Left hindlimb (tissue), 1 donor: ENCODE measurements around the gene SIGLEC7.

ENCODE experiments used
- DNase-seq: peaks from one replicate; pipeline ENCODE4 v3.0.0-alpha.2; 2018

The SIGLEC7 gene

GRCh38 chr19:51169283-51169918, 27.3 kb downstream of the SIGLEC7 start:
- peak; percentile 45 for DNase-seq

GRCh38 chr19:51172223-51172622, 30.1 kb downstream of the SIGLEC7 start:
- no peak for DNase-seq

DNA sequence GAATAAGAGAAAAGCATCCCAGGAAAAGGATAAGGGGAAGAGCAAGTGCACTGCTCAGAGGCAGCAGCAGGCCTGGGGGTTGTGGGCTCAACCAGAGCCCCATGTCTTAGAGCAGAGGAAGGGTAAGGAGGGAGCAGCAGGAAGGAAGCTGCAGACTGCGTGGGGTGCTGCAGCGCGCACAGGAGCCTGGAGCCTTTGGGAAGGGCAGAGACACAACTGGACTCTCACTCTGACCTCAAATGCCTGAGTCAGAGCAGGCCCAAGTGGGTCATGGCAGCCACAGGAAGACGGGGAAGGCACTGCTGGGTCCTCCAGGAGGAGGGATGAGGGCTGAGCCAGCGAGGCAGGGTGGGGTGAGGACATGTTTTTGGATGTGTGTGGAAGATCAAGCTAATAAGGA, 31.6 kb downstream of the SIGLEC7 start:
- DNase-seq: no peak

DNA sequence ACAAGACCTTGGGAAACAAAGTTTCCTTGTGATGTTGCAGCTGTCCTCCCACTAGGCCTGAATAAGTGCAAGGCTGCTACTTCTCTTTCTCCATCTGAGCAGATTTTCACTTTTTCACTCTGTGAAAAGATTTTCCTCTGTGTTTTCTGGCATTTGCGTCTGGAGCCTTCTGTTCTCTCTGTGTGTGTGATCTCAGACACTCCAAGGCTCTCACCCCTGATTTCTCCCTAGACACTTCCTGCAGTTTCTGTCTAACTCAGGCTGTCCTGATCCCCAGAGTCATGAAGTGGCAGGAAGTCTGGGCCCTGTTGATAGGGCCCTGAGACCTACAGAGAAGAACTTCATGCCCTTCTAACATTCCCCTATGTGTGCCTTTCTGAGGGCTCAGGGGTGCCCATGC, 37.2 kb downstream of the SIGLEC7 start:
- DNase-seq: no peak

- DNase-seq: no peak
Measured at GRCh38 chr19:51181377-51181912, 39.3 kb downstream of the SIGLEC7 start.

GRCh38 chr19:51181913-51182419, 39.9 kb downstream of the SIGLEC7 start:
- DNase-seq: no peak

DNA sequence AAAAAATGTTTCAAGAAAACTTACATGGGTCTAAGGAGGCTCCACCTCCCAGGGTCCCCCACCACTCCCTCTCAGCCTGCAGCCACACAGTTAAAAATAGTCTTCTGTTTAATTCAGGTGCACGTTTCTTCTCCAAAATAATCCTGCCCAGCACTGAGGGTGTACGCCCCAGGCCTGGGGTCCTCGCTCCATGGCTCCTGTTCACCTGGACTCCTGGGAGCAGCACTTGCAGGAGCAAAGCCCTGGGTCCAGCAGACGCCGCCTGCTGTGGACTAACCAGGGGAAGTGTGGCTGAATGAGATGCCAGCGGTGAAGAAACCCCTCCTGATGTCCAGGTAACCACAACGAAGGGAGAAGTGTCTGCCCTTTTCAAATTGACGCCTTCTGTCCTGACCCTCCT, 41.5 kb downstream of the SIGLEC7 start:
- DNase-seq: no peak

- DNase-seq: no peak
Measured at GRCh38 chr19:51185069-51185867, 43.2 kb downstream of the SIGLEC7 start.

DNA sequence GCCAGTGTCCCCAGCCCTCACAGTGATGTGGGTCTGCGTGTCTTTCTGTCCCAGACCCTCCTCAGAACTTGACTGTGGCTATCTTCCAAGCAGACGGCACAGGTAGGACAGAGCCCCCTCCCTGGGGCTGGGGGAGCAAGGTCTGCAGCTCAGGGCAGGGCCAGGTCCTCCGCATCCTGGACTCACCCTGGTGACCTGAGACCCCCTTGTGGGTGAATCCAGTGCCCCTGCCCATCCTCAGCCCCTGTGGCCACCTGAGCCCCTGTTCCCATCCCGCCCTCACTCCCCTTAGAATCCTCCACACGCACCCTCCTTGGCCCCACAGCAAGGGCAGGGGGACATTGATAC, 43.7 kb downstream of the SIGLEC7 start:
- DNase-seq: no peak

DNA sequence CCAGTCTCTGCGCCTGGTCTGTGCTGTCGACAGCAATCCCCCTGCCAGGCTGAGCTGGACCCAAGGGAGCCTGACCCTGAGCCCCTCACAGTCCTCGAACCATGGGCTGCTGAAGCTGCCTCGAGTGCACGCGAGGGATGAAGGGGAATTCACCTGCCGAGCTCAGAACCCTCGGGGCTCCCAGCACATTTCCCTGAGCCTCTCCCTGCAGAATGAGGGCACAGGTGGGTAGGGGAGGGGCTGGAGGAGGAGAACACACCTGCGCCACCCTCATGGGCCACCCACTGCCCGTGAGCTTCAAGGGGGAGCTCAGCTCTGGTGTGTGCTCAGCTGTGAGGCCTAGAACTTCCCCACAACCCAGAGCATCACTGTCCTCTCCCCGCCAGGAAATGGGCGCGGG, 44.2 kb downstream of the SIGLEC7 start:
- DNase-seq: no peak

DNA sequence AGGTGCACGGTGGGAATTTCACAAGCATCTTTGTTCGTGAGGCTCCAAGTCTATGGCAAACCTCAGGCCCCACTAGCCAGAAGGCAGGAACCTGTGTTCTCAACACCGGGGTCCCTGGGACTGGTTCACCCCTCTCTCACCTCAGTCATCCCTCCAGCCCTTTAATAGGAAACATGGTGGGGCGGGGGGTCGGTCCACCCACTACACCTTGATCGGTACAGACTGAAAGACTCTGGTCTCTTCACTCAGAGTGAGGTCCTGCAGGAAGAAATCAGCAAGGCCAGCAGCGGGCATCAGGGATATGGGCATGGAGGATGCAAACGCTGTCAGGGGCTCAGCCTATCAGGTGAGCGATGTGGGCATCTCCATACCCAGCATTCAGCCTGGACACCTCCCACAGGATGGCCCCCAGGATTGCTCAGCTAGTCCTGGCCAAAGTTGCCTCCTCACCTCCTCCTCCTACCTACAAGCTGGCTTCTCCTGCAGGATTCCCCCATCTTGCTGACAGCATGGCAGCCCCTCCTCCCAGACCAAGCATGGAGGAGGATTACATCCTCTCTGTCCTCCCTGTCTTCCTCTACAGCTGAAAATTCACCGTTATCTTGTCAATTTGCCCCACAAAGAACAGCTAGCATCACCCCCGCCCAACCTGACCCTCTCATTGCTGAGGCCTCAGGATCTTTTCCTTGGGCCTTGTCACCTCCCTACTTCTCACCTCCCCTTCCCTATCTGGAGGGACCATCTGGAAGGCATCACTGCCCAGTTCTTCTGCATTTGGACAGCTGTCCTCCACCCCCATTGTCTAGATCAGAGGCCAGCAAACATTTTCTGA, 45.5 kb downstream of the SIGLEC7 start:
- no peak for DNase-seq

DNA sequence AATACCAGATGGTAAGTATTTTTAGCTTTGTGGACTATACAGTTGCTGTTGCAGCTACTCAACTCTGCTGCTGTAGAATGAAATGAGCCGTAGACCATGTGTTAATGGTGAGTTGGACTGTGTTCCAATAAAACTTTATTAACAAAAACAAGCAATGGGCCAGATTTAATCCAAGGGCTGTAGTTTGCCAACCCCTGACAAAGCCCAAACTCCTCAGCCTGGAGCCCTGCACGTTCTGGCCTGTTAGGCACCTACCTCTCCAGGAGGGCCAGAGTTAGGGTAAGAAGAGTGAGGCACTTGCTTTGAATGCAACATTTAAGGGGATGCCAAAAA, 46.1 kb downstream of the SIGLEC7 start:
- no peak for DNase-seq

- no peak for DNase-seq
Measured at GRCh38 chr19:51192689-51193088, 50.6 kb downstream of the SIGLEC7 start.

- no peak for DNase-seq
Measured at GRCh38 chr19:51194527-51195315, 52.6 kb downstream of the SIGLEC7 start.

DNA sequence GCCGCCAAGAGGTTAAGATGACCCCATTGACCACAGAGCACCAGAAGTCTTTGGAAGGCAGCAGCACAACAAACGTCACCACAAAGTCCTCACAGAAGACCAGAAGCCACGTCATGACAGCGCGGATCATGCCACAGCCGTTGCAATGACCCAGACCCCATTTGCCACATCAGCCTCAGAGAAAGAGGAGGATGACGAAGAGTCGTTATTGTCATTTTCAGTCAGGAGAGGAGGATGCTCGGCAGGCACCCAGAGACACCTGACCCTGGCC, 53.1 kb downstream of the SIGLEC7 start:
- no peak for DNase-seq

GRCh38 chr19:51195616-51196015, 53.5 kb downstream of the SIGLEC7 start:
- no peak for DNase-seq

DNA sequence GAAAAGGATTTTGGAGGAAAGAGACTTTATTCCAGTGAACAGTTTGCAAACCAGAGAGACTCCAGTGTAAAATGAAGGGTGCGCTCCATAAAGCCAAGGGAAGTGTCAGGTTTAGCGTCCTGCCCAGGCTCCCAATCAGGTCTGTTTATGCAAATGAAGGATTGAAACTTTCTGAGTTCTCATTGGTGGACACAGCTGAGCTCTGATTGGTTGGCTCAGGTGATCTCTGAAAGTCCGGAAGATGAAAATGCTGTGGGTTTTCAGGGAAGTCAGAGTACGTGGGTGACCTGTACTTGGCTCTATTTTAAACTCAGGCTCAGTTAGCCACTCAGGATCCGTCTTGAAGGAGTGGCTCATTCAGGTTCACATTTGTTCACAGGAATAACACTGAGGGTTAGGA, 54.1 kb downstream of the SIGLEC7 start:
- DNase-seq: no peak

GRCh38 chr19:51198641-51199040, 56.5 kb downstream of the SIGLEC7 start:
- DNase-seq: no peak

- DNase-seq: no peak
Measured at GRCh38 chr19:51200071-51200666, 58.1 kb downstream of the SIGLEC7 start.

DNA sequence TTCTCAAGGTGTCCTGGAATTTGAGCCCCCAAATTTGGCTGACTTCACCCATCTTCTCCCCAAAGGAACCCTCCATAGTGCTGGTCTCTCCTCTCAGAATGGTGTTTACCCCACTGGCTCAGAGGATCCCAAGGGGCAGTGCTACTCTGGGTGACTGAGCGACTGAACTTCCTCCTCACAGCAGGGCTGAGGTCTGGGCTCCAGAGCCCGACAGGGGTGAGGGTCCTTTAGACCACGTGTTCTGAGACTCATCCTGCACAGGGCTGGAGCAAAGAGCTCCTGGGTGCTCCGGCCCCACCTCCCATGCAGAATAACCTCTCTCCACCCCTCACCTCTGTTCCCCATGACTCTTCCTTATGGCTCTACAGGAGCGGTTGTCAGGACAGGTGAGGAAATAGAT, 59.6 kb downstream of the SIGLEC7 start:
- no peak for DNase-seq
